Fibroblast of skin of scalp (primary cell): ENCODE measurements around the gene EFHD2.

Experiments used
- DNase-seq: peaks from one replicate; pipeline ENCODE4 v3.0.0-alpha.2; 2013

EFHD2 gene

DNA sequence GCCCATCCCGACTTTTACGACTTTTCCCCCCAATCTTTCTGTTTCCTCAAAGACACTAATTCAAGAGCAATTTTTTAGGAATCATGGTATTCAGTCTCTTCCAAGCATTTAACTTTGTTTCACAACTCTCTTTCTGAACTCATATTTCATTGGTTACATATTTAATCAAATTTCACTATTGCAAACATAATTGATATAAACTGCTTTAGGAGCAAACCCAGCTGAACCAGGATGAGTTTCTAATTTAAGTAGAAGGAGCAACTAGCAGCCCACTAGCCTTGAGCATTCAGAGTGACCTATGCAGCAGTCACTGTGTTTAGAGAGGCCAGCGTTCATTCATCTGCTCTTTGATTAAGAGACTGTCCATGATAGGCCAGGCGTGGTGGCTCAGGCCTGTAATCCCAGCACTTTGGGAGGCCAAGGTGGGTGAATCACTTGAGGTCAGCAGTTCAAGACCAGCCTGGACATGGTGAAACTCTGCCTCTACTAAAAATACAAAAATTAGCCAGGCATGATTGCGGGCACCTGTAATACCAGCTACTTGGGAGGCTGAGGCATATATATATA, 68.0 kb downstream of the EFHD2 start:
- no peak for DNase-seq
